PC-3 (cell line): ENCODE results near the gene AKAP13.

ENCODE experiments used
- CTCF ChIP-seq: fragments of 300-600 bp; sonication (generic); conservative IDR thresholded peaks from 2 replicates; pipeline ENCODE4 v1.5.1; 2017; ENCODE audit warnings: antibody characterized with exemption, low read depth, mild to moderate bottlenecking, low read length
- EZH2 ChIP-seq: fragments of 300-600 bp; sonication (generic); IDR thresholded peaks from one replicate; pipeline ENCODE4 v1.6.1; 2017; ENCODE audit warnings: antibody characterized with exemption, mild to moderate bottlenecking, low read length; ENCODE audit not compliant: unreplicated experiment
- EZH2phosphoT487 ChIP-seq: fragments of 300-600 bp; sonication (generic); IDR thresholded peaks from 2 replicates; pipeline ENCODE4 v1.6.1; 2018; ENCODE audit warnings: mild to moderate bottlenecking, antibody characterized with exemption, low read length, borderline replicate concordance

GRCh38 chr15:85742186-85742821, 361.9 kb downstream of the AKAP13 start:
- TF ChIP-seq CTCF (no peak), EZH2 (no peak), EZH2phosphoT487 (no peak)
